Vagina (tissue), 2 donors: ENCODE results near the gene PARVB. TPM values are rescaled to one million over a fixed set of nuclear protein-coding genes. Genes with fewer than 3 reads are reported as not detected.
A peak's percentile ranks its signal among the peaks of the same experiment; 100 is the strongest.

Experiments used
- DNase-seq, 2 donors: peaks; one replicate each; pipeline ENCODE4 v3.0.0-alpha.2; 2017; ENCODE audit errors: extremely low spot score in 2 of 2
- H3K27ac ChIP-seq: fragments of 200-600 bp; sonication (generic); one replicate; pipeline ENCODE4 v1.5.1; 2019
- H3K27me3 ChIP-seq: fragments of 200-600 bp; sonication (generic); one replicate; pipeline ENCODE4 v1.5.1; 2019
- H3K36me3 ChIP-seq, 2 donors: fragments of 200-600 bp; sonication (generic); one replicate each; pipeline ENCODE4 v1.5.1; 2017 to 2019
- H3K4me1 ChIP-seq: fragments of 200-600 bp; sonication (generic); one replicate; pipeline ENCODE4 v1.5.1; 2019
- H3K4me3 ChIP-seq, 2 donors: fragments of 200-600 bp; sonication (generic); 1 replicate in 1 of 2; 2 replicates in 1 of 2; pipeline ENCODE4 v1.5.1; 2016 to 2019
- H3K9me3 ChIP-seq: fragments of 200-600 bp; sonication (generic); one replicate; pipeline ENCODE4 v1.5.1; 2019
- POLR2A ChIP-seq, 2 donors: fragments of 450-650 bp; IDR thresholded peaks; one replicate each; pipeline ENCODE4 v1.6.1; 2017; ENCODE audit warnings: antibody characterized with exemption in 2 of 2, mild to moderate bottlenecking in 2 of 2, moderate library complexity in 2 of 2
- POLR2AphosphoS5 ChIP-seq, 2 donors: sonication (generic); formaldehyde crosslinking; IDR thresholded peaks; one replicate each; pipeline ENCODE4 v1.9.0; 2017; ENCODE audit warnings: antibody characterized with exemption in 2 of 2, mild to moderate bottlenecking in 2 of 2, low read depth in 1 of 2; ENCODE audit not compliant: insufficient read depth in 1 of 2
- intact Hi-C: fragments of 100-400 bp; cut with DNase I; formaldehyde crosslinking; loops from one replicate; pipeline ENCODE4 v1.15.1; 2023
- total RNA-seq: library from RNA; depleted of rRNA; stranded (reverse); fragments of >200 nt; gene quantifications from one replicate; pipeline ENCODE4 v1.2.3, GENCODE V29; 2016
- TF ChIP-seq, protein P1 (sequence below), 3 experiments: fragments of 450-650 bp in 2 of 3; fragments of 200-600 bp in 1 of 3; sonication (generic) in 1 of 3; IDR thresholded peaks; one replicate each; pipeline ENCODE4 v1.5.1; 2017 to 2019; ENCODE audit warnings: antibody characterized with exemption in 3 of 3, mild to moderate bottlenecking in 2 of 3, moderate library complexity in 2 of 3

The PARVB gene
- total RNA-seq, 1 donor from 2014 or later: 11.3 TPM

DNA sequence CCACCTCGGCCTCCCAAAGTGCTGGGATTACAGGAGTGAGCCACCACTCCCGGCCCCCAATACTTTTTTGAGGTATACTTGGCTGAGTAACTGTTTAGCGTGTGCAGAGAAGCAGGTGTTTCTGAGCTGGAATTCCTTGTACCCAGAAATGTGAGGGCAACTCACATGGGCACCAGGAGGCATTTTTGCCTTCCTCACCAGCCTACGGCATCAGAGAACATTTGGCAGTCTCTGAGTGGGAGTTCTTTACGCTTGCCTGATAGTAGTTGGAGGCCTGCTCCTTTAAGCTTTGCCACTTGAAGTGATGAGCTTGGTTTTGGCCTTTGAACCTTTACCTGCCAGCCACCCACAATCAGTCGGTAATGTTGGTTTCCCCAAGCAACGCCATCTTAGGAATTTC is 9.2 kb downstream of the PARVB start:
- DNase-seq: no peak
- Histone ChIP-seq H3K4me1 (peaks cover 18% of the 10 kb centered on the region), H3K36me3 (no peaks in the 10 kb centered on the region), H3K27ac (peak overlapping the region; percentile 55), H3K27me3 (no peaks in the 10 kb centered on the region), H3K4me3 (no peak overlapping the region), H3K9me3 (no peaks in the 10 kb centered on the region)
- TF ChIP-seq POLR2AphosphoS5 (IDR thresholded peaks at IDR 0.05; ENCODE audit: insufficient read depth in 1 of 2, low read depth in 1 of 2): no peak
- TF ChIP-seq POLR2A (IDR thresholded peaks at IDR 0.05): no peak
- TF ChIP-seq, protein P1, sequence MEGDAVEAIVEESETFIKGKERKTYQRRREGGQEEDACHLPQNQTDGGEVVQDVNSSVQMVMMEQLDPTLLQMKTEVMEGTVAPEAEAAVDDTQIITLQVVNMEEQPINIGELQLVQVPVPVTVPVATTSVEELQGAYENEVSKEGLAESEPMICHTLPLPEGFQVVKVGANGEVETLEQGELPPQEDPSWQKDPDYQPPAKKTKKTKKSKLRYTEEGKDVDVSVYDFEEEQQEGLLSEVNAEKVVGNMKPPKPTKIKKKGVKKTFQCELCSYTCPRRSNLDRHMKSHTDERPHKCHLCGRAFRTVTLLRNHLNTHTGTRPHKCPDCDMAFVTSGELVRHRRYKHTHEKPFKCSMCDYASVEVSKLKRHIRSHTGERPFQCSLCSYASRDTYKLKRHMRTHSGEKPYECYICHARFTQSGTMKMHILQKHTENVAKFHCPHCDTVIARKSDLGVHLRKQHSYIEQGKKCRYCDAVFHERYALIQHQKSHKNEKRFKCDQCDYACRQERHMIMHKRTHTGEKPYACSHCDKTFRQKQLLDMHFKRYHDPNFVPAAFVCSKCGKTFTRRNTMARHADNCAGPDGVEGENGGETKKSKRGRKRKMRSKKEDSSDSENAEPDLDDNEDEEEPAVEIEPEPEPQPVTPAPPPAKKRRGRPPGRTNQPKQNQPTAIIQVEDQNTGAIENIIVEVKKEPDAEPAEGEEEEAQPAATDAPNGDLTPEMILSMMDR (IDR thresholded peaks at IDR 0.05): no peak
- intact Hi-C loops: no loop called here

DNA sequence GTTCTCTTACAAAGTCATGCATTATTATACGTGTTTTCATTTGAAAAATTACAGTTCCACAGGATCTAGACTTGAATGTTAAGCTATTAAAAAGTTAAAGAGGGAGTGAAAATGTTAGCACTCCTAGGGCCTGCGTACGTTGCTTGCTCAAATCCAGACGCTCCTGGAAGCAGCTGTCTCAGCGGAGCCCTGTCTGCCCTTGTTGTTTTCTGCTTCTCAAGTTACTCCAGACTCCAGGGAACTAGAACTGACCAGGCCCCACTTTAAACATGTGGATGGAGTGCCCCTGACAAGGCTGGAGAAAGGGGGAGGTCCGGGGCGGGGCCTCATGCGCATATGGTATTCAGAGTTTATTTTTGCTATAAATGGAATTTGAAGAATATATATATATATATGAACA is 9.6 kb downstream of the PARVB start:
- Histone ChIP-seq H3K4me1 (peaks cover 21% of the 10 kb centered on the region), H3K27me3 (no peaks in the 10 kb centered on the region), H3K9me3 (no peaks in the 10 kb centered on the region), H3K4me3 (no peak overlapping the region), H3K27ac (peak overlapping the region; percentile 55), H3K36me3 (no peaks in the 10 kb centered on the region)
- intact Hi-C loops: no loop called here
- TF ChIP-seq, protein P1 (IDR thresholded peaks at IDR 0.05): no peak
- TF ChIP-seq POLR2A (IDR thresholded peaks at IDR 0.05) (no peak), POLR2AphosphoS5 (IDR thresholded peaks at IDR 0.05; ENCODE audit: insufficient read depth in 1 of 2, low read depth in 1 of 2) (no peak)
- no peak for DNase-seq

DNA sequence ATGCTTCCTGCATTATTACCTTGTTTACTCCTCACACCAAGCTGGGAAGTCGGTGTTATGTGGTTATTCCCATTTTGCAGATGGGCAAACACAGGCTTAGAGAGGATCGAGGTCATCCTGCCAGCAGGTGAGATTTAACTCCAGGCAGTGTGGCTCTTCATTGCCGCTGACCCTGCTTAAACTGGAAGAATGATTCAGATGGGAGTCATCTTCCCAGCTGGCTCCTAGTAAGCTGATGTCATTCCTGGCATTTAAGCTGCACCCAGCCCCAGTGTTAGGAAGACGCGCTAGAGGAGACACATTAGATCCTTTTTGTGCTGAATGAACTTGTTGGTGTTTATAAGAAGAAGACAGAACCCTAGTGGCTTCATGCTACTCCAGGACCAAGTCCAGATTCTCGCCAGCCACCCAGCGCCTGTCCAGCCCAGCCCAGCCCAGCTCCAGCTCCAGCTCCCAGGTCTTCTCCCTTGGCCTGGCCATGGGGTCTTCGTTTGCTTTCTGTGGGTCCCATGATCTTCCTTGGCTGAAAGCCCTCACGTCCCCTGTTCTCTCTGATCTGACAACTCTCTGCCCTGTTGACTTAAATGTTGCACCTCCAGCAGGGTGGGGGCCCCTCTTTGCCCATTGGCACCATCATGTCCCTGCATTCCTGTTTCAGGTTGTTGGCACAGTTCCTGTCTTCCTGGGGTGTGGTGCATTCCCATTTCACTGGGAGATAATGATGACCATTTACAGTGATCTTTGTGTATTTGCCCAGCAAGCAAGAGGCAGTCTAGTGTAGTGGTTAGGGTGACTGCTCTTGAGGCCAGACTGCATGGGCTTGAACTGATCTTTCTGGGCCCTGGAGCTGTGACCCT is 13.6 kb downstream of the PARVB start:
- Histone ChIP-seq H3K27me3 (no peaks in the 10 kb centered on the region), H3K36me3 (no peaks in the 10 kb centered on the region), H3K27ac (peak overlapping the region; percentile 71), H3K9me3 (no peaks in the 10 kb centered on the region), H3K4me1 (peaks cover 17% of the 10 kb centered on the region), H3K4me3 (no peak overlapping the region)
- TF ChIP-seq POLR2A (IDR thresholded peaks at IDR 0.05) (no peak), POLR2AphosphoS5 (IDR thresholded peaks at IDR 0.05; ENCODE audit: insufficient read depth in 1 of 2, low read depth in 1 of 2) (peak; percentile 62 to 73)
- TF ChIP-seq, protein P1 (IDR thresholded peaks at IDR 0.05): no peak
- DNase-seq: peak in 1 of 2 donors; percentile 90
- intact Hi-C loops: no loop called here

DNA sequence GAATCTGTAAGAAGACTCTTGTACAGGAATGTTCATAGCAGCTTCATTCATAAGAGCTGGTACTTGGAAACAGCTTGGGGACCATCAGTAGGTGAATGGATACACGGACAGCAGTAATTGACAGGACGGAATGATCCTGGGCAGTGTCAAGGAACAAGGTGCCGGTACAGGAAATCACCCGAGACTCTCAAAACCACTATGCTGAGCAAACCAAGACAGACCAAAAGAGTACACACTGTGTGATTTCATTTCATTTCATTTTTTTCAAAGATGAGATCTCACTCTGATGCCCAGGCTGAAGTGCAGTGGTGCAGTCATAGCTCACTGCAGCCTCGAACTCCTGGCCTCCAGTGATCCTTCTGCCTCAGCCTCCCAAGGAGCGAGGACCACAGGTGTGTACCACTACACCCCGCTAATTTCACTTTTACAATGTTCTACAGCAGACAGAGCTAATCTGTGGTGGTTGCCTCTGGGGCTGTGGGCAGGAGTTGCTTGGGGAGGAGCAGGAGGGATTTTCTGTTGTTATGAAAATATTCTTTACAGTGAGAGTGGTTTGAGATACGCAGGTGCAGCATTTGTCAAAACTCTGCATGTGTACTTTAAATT is 15.6 kb downstream of the PARVB start:
- Histone ChIP-seq H3K27ac (no peak overlapping the region), H3K27me3 (no peaks in the 10 kb centered on the region), H3K4me1 (peaks cover 17% of the 10 kb centered on the region), H3K9me3 (no peaks in the 10 kb centered on the region), H3K4me3 (no peak overlapping the region), H3K36me3 (no peaks in the 10 kb centered on the region)
- intact Hi-C loops: no loop called here
- no peak for DNase-seq
- TF ChIP-seq, protein P1 (IDR thresholded peaks at IDR 0.05): no peak
- TF ChIP-seq POLR2A (IDR thresholded peaks at IDR 0.05): no peak
- TF ChIP-seq POLR2AphosphoS5 (IDR thresholded peaks at IDR 0.05; ENCODE audit: insufficient read depth in 1 of 2, low read depth in 1 of 2): no peak
